HepG2 (cell line): Measurements from ENCODE around the gene MRPL27. TPM values are rescaled to one million over a fixed set of nuclear protein-coding genes. Genes with fewer than 3 reads are reported as not detected.

Experiments
- GRHL1 ChIP-seq: sonication (generic); formaldehyde crosslinking; conservative IDR thresholded peaks from 2 replicates; pipeline ENCODE4 v1.8.0; 2022; ENCODE audit warnings: missing genetic modification reagents
- GZF1 ChIP-seq: sonication (generic); formaldehyde crosslinking; IDR thresholded peaks from 2 replicates; pipeline ENCODE4 v1.5.1; 2020; ENCODE audit warnings: mild to moderate bottlenecking, missing genetic modification reagents
- KLF12 ChIP-seq: sonication (generic); formaldehyde crosslinking; IDR thresholded peaks from 2 replicates; pipeline ENCODE4 v1.4.0; 2020; ENCODE audit warnings: missing genetic modification reagents, borderline replicate concordance
- MTA3 ChIP-seq: sonication (generic); formaldehyde crosslinking; IDR thresholded peaks from 2 replicates; pipeline ENCODE4 v1.4.0; 2020; ENCODE audit warnings: missing genetic modification reagents
- PITX1 ChIP-seq: sonication (generic); formaldehyde crosslinking; IDR thresholded peaks from 2 replicates; pipeline ENCODE4 v1.5.1; 2020; ENCODE audit warnings: mild to moderate bottlenecking, missing genetic modification reagents
- SOX5 ChIP-seq: IDR thresholded peaks from 2 replicates; pipeline ENCODE4 v1.6.1; 2016; ENCODE audit warnings: borderline replicate concordance
- STAG1 ChIP-seq: sonication (generic); formaldehyde crosslinking; IDR thresholded peaks from 2 replicates; pipeline ENCODE4 v1.4.0; 2020; ENCODE audit warnings: missing genetic modification reagents
- TEAD3 ChIP-seq: optimal IDR thresholded peaks from 2 replicates; pipeline ENCODE3; 2016; ENCODE audit warnings: borderline replicate concordance
- TFE3 ChIP-seq: IDR thresholded peaks from 2 replicates; pipeline ENCODE4 v1.6.1; 2016
- YY1 ChIP-seq: IDR thresholded peaks from 2 replicates; pipeline ENCODE4 v1.6.1; 2011; ENCODE audit warnings: low read length, low read depth, moderate library complexity, mild to moderate bottlenecking; ENCODE audit not compliant: insufficient read depth, insufficient replicate concordance
- ZBTB21 ChIP-seq: sonication (generic); formaldehyde crosslinking; IDR thresholded peaks from 2 replicates; pipeline ENCODE4 v1.4.0; 2020; ENCODE audit warnings: missing genetic modification reagents
- ZMYM3 ChIP-seq: sonication (generic); formaldehyde crosslinking; IDR thresholded peaks from 2 replicates; pipeline ENCODE4 v1.5.1; 2020; ENCODE audit warnings: mild to moderate bottlenecking, missing genetic modification reagents
- ZNF337 ChIP-seq: sonication (generic); formaldehyde crosslinking; IDR thresholded peaks from 2 replicates; pipeline ENCODE4 v1.5.1; 2020; ENCODE audit warnings: missing genetic modification reagents, low read depth, mild to moderate bottlenecking, borderline replicate concordance
- ZNF34 ChIP-seq: sonication (generic); formaldehyde crosslinking; IDR thresholded peaks from 2 replicates; pipeline ENCODE4 v1.4.0; 2020; ENCODE audit warnings: mild to moderate bottlenecking, missing genetic modification reagents, borderline replicate concordance
- ZNF770 ChIP-seq: sonication (generic); formaldehyde crosslinking; IDR thresholded peaks from 2 replicates; pipeline ENCODE4 v1.5.0; 2020; ENCODE audit warnings: mild to moderate bottlenecking, missing genetic modification reagents
- ZNF883 ChIP-seq: sonication (generic); formaldehyde crosslinking; IDR thresholded peaks from 2 replicates; pipeline ENCODE4 v1.5.1; 2020; ENCODE audit warnings: mild to moderate bottlenecking, missing genetic modification reagents; ENCODE audit errors: not compliant biosample characterization
- polyA plus RNA-seq, 8 experiments: library from polyadenylated mRNA; depleted of rRNA in 3 of 8; stranded (reverse) in 7 of 8; unstranded in 1 of 8; fragments of >200 nt; fragmentation: Illumina TruSeq in 4 of 8; extraction: Trizol in 4 of 8; gene quantifications; 2 replicates each; pipeline versions ENCODE4 v1.2.1 to v1.2.3, GENCODE V29; 2011 to 2016; ENCODE audit warnings: low read depth in 4 of 8, missing spikeins in 1 of 8, mixed read lengths in 1 of 8; ENCODE audit not compliant: insufficient read depth in 1 of 8
- total RNA-seq, 5 experiments: library from RNA; depleted of rRNA; stranded (reverse); fragments of >200 nt; fragmentation: Illumina TruSeq; extraction: Trizol; gene quantifications; 2 replicates each; pipeline ENCODE4 v1.2.3, GENCODE V29; 2016; ENCODE audit warnings: low read depth in 1 of 5
- TF ChIP-seq, protein P1 (sequence below): sonication (generic); formaldehyde crosslinking; IDR thresholded peaks from 2 replicates; pipeline ENCODE4 v1.4.0; 2020; ENCODE audit warnings: missing genetic modification reagents, borderline replicate concordance
- TF ChIP-seq, protein P2 (sequence below): sonication (generic); formaldehyde crosslinking; IDR thresholded peaks from 2 replicates; pipeline ENCODE4 v1.8.0; 2022; ENCODE audit warnings: missing genetic modification reagents, low read depth, mild to moderate bottlenecking, borderline replicate concordance

MRPL27 gene
- total and polyA plus RNA-seq, 2 of the 13 experiments (the other 11 are each of a cell fraction or from before 2014, with no cell fraction given), result 137 to 217 TPM

DNA sequence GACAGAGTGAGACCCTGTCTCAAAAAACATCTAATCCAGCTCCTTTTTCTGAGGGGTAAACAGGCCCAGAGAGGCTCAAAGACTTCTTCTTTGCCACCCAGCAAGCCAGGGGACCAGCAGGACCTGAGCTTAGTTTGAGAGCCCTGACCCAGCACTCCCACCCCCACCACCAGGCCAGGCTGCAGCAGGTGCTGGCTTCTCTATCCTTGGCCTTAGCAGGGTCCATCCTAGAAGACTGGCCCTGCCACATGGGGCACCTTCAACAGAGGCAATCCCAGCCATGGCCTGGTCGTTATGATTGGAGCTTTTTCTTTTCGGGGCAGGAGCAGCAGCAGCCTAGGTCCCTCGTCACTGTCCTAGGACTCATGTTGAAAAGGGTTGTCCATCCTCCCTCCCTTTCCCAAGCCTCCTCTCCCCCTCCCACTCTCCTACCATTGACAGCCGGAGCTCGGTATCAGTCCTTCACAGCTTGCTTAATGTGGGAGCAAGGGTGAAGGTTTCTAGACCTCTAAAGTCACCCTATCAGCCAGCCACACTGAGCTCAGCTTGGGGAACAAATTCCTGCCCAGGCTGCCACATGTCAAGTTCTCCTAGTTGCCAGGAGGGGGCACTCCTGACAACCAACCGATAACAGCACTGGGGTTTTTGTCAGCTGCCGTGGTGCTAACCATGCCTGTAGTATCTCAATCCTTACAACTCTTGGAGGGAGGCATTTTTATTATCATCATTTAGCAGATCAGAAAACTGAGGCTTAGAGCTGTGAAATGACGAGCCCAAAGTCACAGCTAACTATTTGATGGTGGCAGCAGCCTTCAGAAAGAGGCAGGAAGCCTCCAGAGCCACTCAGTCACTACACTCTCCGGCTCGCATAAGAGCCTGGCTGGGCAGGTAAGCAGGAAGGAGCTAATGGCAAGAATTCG, 11.2 kb downstream of the MRPL27 start (continued):
- TF ChIP-seq ZMYM3 (no peak), STAG1 (CRISPR knock-in tag) (peak; percentile 79), GZF1 (CRISPR knock-in tag) (no peak), TEAD3 (peak; percentile 87), SOX5 (peak; percentile 29; the same call in 1 of the 2 replicates), KLF12 (CRISPR knock-in tag) (no peak), ZNF337 (0 out of 2 replicates have a peak, but pooled peaks have one; percentile 26), GRHL1 (CRISPR knock-in tag) (no peak), YY1 (no peak), TFE3 (CRISPR knock-in tag) (no peak), ZBTB21 (no peak), MTA3 (CRISPR knock-in tag) (no peak), ZNF883 (CRISPR knock-in tag) (peak; percentile 41), ZNF34 (CRISPR knock-in tag) (no peak), PITX1 (CRISPR knock-in tag) (peak; percentile 27; the same call in 1 of the 2 replicates), ZNF770 (CRISPR knock-in tag) (no peak)
- TF ChIP-seq, protein P1, sequence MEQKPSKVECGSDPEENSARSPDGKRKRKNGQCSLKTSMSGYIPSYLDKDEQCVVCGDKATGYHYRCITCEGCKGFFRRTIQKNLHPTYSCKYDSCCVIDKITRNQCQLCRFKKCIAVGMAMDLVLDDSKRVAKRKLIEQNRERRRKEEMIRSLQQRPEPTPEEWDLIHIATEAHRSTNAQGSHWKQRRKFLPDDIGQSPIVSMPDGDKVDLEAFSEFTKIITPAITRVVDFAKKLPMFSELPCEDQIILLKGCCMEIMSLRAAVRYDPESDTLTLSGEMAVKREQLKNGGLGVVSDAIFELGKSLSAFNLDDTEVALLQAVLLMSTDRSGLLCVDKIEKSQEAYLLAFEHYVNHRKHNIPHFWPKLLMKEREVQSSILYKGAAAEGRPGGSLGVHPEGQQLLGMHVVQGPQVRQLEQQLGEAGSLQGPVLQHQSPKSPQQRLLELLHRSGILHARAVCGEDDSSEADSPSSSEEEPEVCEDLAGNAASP (CRISPR knock-in tag), result 0 out of 2 replicates have a peak, but pooled peaks have one; percentile 13
- TF ChIP-seq, protein P2, sequence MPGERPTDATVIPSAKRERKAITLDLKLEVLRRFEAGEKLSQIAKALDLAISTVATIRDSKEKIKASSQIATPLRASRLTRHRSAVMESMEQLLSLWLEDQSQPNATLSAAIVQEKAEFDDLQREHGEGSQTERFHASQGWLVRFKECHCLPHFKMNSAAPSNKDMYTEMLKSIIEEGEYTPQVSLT (CRISPR knock-in tag), result no peak
